Keratinocyte (primary cell): Measurements from ENCODE around the gene TMEM37.

Source experiments
- EZH2 ChIP-seq: IDR thresholded peaks from one replicate; pipeline ENCODE4 v1.6.1; 2012; ENCODE audit warnings: inconsistent platforms, mild to moderate bottlenecking, low read length, moderate library complexity
- TF ChIP-seq, protein P1 (sequence below), 3 experiments: IDR thresholded peaks in 1 of 3; conservative IDR thresholded peaks in 1 of 3; optimal IDR thresholded peaks in 1 of 3; 2 replicates in 2 of 3; 3 replicates in 1 of 3; pipeline versions ENCODE3 to v1.5.1; 2011; ENCODE audit warnings: low read length in 3 of 3, mild to moderate bottlenecking in 3 of 3, moderate library complexity in 2 of 3, control low read depth in 1 of 3, inconsistent platforms in 1 of 3; ENCODE audit not compliant: insufficient read depth in 2 of 3; ENCODE audit errors: extremely low read depth in 1 of 3

DNA sequence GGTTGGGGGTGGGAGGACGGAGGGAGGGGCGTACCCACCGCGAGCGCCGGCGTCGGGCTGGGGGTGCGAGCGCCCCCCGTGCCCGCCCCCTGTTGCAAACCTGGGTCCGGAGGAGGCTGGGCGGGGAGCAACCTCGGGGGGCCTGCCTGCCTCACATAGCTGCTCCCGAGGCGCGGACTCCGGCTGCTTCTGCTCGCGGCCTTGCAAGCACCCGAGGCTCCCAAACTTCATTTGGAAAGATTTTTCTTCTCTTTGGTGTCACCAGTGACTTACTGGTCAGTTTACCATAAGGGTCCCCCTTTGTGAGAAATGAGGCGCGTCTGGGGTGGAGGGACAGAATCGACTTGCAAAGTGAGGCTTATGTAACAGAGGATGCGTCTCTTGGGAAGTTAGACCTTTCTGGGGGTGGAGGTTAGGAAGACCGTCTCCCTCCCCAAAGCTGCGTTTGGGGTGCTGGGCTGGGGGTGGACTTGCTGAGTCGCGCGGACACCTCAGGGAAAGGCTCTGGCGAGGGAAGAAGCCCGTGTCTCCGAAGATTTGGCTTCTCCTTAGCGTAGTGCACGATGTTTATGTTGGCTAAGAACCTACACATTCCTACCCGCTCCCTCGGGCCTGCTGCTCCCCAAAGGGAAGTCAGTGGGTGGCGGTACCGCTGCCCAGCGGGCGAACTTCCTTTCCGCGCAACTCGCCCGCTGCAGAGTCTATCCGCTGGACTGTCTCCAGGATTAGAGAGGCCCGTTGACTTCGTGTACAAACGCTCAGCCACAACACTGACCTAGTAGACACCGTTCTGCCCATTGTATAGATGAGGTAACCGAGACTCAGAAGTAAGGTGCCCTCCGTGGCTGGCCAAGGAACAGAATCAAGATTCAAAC lies 559 bp downstream of the TMEM37 start:
- TF ChIP-seq, protein P1, sequence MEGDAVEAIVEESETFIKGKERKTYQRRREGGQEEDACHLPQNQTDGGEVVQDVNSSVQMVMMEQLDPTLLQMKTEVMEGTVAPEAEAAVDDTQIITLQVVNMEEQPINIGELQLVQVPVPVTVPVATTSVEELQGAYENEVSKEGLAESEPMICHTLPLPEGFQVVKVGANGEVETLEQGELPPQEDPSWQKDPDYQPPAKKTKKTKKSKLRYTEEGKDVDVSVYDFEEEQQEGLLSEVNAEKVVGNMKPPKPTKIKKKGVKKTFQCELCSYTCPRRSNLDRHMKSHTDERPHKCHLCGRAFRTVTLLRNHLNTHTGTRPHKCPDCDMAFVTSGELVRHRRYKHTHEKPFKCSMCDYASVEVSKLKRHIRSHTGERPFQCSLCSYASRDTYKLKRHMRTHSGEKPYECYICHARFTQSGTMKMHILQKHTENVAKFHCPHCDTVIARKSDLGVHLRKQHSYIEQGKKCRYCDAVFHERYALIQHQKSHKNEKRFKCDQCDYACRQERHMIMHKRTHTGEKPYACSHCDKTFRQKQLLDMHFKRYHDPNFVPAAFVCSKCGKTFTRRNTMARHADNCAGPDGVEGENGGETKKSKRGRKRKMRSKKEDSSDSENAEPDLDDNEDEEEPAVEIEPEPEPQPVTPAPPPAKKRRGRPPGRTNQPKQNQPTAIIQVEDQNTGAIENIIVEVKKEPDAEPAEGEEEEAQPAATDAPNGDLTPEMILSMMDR (optimal IDR thresholded peaks at IDR 0.05 in 1 of 3, IDR thresholded peaks at IDR 0.05 in 1 of 3, conservative IDR thresholded peaks at IDR 0.05 in 1 of 3; ENCODE audit: extremely low read depth in 1 of 3, insufficient read depth in 2 of 3, low read length in 3 of 3): no peak
- TF ChIP-seq EZH2: no peak
